Limb (tissue), 2 donors: ENCODE data around the gene CHSY1.

ENCODE experiments used
- DNase-seq, 2 donors: peaks; one replicate each; pipeline ENCODE4 v3.0.0-alpha.2; 2016; ENCODE audit errors: extremely low spot score in 2 of 2

Gene CHSY1

DNA sequence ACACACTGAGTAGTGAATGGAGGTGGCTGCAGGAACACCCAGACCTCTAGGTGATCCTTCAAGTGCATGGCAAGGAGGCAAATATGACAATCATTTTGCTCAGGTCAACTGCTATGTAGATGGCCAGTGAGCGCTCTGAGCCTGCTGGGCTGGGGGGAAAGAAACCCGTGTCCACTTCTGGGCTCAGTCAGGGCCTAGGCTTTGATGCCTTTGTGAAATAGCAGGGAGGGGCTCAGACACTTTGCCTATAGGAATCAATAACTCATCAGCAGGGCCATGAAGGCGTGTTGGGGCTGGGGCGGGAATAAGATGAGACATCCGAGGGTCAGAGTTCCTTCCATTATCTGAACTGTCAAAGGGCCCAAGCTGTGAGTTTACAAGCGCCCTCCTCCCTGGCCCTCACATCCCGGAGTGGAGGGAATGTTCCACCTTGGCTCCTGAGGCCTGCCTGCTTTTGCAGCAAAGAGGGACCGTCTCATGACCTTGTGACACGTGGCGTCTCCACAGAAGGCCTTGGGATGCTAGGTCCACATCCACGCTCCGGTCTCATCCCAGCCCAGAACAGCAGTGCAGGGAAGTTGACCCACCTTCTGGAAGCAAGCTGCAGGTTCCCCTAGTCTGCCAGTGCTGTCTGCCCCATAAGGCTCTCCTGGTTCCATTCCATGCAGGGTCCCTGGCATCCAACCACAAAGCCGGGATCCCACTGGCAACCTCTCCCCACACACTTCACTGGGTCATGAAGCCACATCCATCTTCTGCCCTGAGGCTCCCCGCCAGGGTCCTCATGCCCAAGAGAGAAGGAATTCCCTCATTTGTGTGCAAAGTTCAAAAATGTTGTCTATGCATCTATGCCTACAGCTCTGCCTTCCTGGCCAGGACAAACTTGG is 78.4 kb downstream of the CHSY1 start:
- DNase-seq = no peak

- DNase-seq = no peak
Observed at GRCh38 chr15:101172501-101173071, 79.3 kb downstream of the CHSY1 start.

DNA sequence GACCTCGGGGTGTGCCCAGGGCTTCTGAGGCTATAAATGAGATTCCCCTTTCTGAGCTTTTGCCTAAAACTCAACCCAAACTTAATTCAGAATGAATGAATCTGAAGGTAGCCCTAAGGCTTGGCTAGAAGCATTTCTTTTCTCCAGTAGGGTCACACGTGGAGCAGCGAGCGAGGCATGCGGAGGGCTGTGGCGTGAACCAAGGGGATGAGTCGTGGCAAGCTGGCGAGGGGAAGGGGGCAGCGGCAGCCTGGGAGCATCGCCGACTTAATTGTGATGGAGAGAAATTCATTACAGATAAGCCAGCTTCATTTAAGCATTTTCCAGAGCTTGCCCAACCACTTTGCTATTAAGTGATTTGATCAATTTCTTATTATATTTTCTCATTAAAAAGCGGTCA is 79.9 kb downstream of the CHSY1 start:
- no peak for DNase-seq

DNA sequence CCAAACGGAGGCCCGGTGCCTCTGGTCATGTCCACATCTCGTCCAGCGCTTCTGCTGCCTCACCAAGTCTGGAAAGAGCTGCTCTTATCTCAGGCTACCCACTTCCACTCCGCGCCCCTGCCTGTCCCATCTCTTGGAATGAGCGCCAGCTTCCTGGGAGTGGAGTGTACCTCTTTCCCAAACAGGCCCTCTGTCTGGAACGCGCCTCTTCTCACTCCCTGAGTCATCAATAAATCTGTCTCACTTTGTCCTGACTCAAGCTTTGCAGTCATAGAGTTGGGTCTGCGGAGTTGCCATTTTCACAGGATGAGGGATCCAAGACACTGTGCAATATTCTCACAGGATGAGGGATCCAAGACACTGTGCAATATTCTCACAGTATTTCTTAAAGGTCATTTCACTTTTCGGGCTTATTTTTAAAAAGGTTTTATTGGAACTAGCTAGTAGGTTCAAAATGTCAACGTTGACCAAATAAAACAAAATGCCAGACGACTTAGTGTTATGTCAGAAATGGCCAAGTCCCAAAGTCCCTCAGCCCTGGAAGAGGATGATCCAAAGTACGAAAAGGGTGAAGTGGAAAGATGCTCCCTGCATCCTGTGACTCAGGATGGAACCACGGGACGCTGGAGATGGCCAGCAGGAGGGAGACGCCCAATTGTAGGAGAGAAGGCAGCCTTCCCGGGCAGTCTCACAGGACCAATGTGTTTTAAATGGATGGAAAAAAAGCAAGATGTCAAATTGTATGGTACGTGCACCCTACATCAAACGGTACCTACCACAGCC is 81.1 kb downstream of the CHSY1 start:
- no peak for DNase-seq

DNA sequence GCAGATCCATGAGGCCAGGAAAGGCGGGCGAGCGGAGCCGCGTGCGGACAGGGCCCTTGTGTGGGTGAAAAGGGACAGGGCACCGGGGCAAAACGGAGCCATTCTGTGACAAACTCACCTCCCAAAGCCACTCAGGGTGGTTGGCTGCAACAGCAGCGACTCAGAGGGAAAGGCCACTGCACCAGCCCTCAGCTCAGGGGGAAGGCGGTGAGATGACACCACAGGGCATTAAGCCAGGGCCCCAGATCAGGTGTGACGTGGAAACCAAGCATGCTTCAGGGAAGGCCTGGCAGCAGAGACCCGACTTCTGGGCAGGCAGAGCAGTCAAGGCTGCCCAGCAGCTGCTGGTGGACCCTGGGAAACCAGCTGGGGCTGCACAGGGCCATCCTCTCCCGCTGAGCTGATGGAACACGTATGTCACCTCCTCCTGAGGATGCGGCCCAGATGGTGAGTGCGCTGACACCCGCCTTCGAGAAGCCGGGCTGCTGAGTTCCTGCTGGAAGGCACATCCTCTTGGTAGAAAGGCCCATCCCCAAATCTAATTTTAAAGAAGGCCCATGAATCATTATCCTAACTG is 82.3 kb downstream of the CHSY1 start:
- peak in 1 of 2 donors; percentile 48 for DNase-seq

DNA sequence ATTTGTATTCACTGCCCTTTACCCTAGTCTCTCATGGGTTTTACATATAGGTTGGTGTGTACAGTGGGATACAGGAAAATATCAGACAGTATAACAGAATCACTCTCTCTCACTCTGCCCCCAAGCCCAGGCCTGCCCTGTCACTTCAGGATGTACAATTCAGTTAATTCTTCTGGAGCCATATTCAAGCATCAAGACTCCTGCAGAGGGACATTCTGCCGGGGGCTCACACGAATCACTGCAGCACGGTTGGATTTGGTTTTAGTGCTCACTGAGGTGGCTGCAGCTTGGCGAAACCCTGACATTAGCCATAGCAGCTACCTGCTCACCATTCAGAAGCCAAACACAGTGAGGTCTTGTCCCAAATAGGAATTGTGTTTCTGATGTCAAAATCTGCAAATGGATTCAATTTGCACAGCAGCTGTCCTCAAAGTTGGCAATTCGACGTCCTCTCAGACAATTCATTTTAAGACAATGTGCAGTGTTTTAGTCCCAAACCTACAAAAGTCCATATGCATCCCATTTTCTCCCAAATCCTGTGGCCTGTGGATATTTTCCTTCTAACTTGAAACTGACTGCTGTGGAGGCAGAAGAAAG is 82.9 kb downstream of the CHSY1 start:
- no peak for DNase-seq

DNA sequence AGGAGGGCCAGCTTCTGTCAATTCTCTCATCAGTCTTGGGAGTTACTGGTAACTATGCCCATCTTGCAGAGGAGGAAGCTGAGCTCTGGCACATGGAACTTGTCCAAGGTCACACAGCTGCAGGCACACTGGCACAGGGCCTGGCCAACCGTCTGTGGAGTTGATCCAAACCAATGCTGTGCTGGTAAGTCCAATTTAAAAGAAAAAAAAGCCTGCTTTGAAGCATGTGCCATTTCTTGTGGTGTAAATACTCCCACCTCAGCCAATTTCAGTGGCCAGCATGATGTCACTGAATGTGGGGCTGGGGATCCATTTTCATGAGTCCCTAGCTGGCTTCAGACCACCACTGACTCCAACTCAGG is 83.4 kb downstream of the CHSY1 start:
- DNase-seq = no peak

GRCh38 chr15:101167753-101168462 is 83.9 kb downstream of the CHSY1 start:
- peak in 1 of 2 donors; percentile 49 for DNase-seq

GRCh38 chr15:101167411-101167752 is 84.5 kb downstream of the CHSY1 start:
- DNase-seq = no peak

- no peak for DNase-seq
Observed at GRCh38 chr15:101165905-101166471, 85.9 kb downstream of the CHSY1 start.

DNA sequence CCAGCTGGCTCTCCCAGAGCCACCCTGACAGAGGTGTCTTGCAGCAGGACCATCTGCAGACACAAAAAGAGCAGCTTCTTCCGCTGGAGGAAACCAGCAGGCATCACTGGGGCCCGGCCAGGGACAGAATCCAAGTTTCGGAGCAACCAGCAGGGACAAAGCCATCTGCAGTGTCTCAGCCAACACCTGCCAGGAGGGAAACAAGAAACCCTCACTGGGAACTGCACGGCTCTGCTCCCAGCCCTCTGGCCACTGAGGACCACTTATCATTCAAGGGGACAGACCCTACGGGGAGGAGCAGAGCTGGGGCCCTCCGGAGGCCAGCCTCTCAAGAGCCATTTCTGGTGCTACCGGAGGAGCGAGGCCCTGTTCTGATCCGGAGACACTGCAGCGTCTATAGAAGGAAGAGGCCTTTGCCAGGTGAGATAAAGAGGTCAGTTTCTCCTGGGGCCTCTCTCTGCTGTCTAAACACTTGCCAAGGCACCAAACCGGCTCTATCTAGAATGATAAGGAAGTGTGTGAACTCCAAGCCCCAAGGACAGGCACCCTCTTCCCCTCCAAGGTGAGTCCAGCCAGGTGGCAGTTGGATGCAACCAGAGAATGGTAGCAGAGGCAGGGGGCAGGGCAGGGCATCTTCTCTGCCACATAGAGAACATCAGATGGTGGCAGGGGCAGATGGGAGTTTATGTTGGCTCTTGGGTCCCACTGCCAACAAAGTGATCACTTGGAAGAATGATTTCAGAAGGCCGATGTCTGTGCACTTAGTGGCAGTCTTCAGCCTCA is 89.0 kb downstream of the CHSY1 start:
- DNase-seq = peak in 1 of 2 donors; percentile 66

DNA sequence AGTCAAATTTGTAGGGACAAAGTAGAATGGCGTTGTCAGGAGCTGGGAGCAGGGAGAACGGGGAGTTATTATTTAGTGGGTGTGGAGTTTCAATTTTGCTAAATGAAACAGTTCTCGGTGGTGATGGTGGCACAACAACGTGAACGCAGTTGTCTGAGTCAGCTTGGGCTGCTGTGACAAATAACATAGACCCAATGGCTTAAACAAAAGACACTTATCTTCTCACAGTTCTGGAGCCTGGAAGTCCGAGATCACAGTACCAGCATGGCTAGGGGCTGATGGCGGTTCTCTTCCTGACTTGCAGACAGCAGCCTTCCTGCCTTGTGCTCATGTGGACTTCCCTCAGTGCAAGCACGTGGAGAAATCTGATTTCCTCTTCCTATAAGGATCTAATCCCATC is 90.2 kb downstream of the CHSY1 start:
- DNase-seq = no peak

DNA sequence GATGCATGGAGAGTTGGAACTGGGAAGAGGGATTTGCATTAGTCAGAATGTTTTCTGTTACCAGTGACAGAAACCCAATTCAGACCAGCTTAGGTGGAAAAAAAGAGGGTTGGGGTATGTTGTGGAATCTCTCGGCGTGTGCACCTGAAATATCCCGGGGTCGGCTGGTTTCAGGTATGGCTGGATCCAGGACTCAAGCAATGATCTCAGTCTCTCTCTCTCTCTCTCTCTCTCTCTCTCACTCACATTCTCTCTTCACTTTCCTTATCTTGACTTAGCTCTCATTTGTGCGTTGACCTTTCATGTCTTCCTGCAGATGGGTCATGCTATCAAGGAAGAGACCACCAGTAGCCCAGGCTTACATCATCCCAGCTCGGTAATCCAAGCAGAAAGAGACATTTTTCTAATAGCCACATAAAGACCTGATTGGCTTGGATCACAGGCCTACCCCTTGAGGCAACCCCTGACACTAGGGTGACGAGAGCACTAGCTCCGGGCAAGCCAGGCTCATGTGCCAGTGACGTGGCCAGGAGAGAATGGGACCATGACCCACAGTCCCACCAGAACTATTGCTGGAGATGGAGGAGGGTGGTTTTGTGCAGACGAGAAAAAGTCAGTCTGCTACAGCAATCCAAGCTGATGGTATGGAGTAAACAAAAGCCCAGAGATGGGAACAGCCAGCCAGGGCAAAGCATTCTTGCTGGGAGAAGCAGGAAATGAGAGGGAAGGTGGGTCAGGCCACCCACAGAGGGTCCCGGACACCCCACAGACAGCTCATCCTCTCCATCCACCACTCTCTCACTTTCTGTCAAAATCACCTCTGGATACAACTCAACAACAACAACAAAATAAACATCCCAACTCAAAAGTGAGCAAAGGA is 91.7 kb downstream of the CHSY1 start:
- no peak for DNase-seq

DNA sequence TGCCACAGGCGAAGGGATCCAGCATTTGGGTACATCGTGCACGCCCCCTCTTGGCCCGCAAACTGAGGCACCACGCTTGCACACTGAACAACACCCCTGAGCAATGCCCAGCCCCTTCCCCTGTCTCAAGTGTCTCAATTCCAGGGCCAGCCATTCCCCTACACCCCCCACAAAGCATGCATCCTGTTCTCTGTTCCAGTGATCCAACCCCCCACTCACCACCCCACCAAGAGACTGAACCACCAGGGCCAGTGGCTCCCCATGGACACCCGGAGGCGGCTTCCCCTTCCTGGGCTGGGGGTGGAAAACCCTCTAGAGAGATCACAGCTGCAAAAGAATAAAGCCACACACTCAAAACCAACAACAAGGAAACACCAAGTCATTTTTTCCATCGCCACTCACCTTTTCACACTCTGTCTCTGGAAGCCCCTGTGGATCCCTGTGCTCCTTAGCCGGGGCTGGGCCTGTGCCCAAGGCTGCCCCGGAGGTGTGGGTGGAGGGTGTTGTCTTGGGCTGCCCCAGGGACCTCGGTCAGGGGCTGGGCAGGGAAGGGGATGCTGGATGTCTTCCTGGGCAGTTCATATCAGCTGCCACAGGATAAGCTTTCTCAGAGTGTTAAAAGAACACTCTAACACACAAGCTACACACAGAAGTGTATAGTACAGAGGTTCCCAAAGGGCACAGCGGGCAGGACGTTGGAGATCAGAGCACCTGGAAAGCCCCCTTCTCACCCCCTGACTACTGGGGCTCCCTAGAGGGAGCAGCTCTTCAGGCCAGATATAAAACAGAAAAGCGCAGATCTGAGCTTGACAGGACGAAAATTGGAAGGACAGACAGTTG is 92.5 kb downstream of the CHSY1 start:
- no peak for DNase-seq

DNA sequence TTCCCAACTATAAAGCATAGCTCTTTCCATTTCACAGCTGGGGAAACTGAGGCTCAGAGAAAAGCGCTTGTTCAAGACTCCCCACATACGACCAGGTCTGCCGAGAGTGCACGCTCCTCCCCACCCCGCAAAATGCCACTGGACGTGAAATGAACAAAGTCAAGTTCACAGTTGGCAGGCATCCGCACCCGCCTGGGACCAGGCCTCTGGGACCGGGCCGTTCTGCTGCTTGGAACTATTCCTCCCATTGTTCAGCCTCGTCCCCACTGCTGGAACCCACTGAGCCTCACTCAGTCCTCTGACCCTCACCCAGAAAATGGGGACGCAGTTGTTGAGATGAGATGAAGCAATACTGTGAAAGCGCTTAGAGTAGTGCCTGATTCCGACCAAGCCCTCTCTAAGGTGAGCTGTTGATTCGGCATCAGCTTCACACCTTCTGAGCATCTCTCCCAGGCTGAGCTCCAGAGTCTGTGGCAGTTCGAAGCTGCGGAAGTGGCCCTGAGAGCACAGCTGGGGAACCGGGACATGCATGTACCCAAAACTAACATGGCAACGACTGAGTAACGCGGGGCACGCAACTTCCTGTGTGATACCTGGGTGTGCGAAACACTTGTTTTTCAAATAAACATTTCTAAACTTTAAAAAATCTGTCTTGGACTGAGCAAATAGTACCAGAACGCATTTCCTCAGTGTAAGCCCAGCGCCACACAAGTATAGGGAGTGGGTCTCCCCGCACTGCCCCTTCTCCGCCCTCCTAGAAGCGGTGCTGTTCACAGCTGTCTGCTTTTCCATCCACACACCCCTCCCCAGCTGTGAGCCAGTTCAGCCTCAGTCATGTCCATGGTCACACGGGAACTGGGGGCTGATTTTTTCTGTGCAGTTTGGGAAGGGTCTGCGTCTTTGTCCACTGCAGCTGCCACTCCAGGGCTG is 93.4 kb downstream of the CHSY1 start:
- no peak for DNase-seq

GRCh38 chr15:101157721-101158120 is 94.1 kb downstream of the CHSY1 start:
- no peak for DNase-seq
